ENCODE data around the gene TNFRSF1B. TPM values are rescaled to one million over a fixed set of nuclear protein-coding genes. Genes with fewer than 3 reads are reported as not detected.

Gene TNFRSF1B
- total RNA-seq, 1 donor from 2014 or later, result 9.9 TPM

DNA sequence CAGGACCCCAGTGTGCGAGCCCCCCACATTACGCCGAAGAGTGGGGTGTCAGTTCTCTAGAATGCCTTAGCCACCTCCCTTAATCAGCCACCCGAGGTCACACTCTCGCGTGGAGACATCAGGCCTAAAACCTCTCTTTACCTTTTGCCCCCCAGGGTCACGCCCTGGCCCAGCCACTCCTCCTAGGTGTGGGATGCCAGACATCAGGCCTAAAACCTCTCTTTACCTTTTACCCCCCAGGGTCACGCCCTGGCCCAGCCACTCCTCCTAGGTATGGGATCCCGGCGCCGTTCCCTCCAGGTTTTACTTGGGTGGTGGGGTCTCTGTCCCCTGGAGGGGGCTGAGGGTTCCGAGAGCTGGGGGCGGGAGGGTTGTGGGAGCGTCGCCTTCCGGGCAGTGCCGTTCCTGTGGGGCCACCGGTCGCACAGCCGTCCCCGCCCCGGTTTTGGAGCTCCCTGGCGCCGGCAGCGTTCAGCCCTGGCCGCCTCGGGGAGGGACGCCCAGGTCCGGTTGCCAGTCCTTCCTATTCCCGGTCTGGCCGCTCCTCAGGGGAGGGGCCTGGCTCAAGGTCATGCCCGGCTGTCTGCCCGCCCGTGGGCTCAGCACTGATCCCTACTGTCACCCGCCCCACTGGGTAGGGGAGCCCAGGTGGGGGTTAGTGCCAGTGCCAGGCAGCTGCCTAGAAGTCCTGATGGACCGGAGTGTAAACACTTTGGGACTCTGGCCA, 63.9 kb downstream of the TNFRSF1B start:
- Histone ChIP-seq H3K9me3 (ENCODE audit: control insufficient read depth in 3 of 3, low read length in 3 of 3) (no peaks in the 10 kb centered on the region), H3K36me3 (ENCODE audit: control insufficient read depth in 3 of 3, insufficient read depth in 3 of 3, low read length in 3 of 3) (peaks cover 0 to 6% (median 0%) of the 10 kb centered on the region in 3 donors), H3K9ac (ENCODE audit: low read depth in 1 of 3, low read length in 3 of 3) (peak overlapping the region; percentile 91 to 99 (median 97)), H3K27ac (ENCODE audit: low read depth, low read length) (peak overlapping the region; percentile 98), H3K4me1 (ENCODE audit: control insufficient read depth in 3 of 3, insufficient read depth in 3 of 3, low read length in 3 of 3) (peaks cover 16 to 21% (median 19%) of the 10 kb centered on the region in 3 donors), H3K4me3 (ENCODE audit: low read length in 3 of 3) (peak overlapping the region; percentile 85 to 93 (median 86)), H3K27me3 (ENCODE audit: control insufficient read depth in 3 of 3, insufficient read depth in 3 of 3, low read length in 3 of 3) (no peaks in the 10 kb centered on the region)

DNA sequence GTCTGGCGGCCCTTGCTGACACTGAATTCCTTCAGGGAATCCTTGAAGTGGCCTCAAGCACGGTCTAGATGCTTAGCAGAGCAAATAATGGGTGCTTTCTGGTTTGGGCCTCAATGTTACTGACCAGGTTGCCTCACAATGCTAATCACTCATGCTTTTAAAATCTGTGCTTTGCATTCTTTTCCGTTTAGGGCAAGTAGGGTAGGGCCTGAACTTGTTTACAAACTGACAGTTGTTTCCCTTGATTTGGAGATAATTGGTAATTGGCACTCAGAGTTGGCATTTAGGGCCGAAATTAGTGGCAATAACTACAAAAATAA, 64.4 kb downstream of the TNFRSF1B start:
- H3K36me3 ChIP-seq (ENCODE audit: control insufficient read depth in 3 of 3, insufficient read depth in 3 of 3, low read length in 3 of 3), result peaks cover 0 to 11% (median 0%) of the 10 kb centered on the region in 3 donors
- H3K9ac ChIP-seq (ENCODE audit: low read depth in 1 of 3, low read length in 3 of 3), result peak overlapping the region; percentile 91 to 99 (median 97)
- H3K27me3 ChIP-seq (ENCODE audit: control insufficient read depth in 3 of 3, insufficient read depth in 3 of 3, low read length in 3 of 3), result no peaks in the 10 kb centered on the region
- peak overlapping the region; percentile 98 for H3K27ac ChIP-seq (ENCODE audit: low read depth, low read length)
- peaks cover 16 to 21% (median 19%) of the 10 kb centered on the region in 3 donors for H3K4me1 ChIP-seq (ENCODE audit: control insufficient read depth in 3 of 3, insufficient read depth in 3 of 3, low read length in 3 of 3)
- H3K9me3 ChIP-seq (ENCODE audit: control insufficient read depth in 3 of 3, low read length in 3 of 3), result no peaks in the 10 kb centered on the region
- H3K4me3 ChIP-seq (ENCODE audit: low read length in 3 of 3), result peak overlapping the region; percentile 85 to 93 (median 86)

- Histone ChIP-seq H3K27ac (ENCODE audit: low read depth, low read length) (peak overlapping the region; percentile 98), H3K36me3 (ENCODE audit: control insufficient read depth in 3 of 3, insufficient read depth in 3 of 3, low read length in 3 of 3) (peaks cover 0 to 13% (median 0%) of the 10 kb centered on the region in 3 donors), H3K27me3 (ENCODE audit: control insufficient read depth in 3 of 3, insufficient read depth in 3 of 3, low read length in 3 of 3) (no peaks in the 10 kb centered on the region), H3K4me1 (ENCODE audit: control insufficient read depth in 3 of 3, insufficient read depth in 3 of 3, low read length in 3 of 3) (peaks cover 16 to 21% (median 19%) of the 10 kb centered on the region in 3 donors), H3K9me3 (ENCODE audit: control insufficient read depth in 3 of 3, low read length in 3 of 3) (no peaks in the 10 kb centered on the region), H3K4me3 (ENCODE audit: low read length in 3 of 3) (peak overlapping the region in 1 of 3 donors; percentile 2), H3K9ac (ENCODE audit: low read depth in 1 of 3, low read length in 3 of 3) (peak overlapping the region in 2 of 3 donors; percentile 12 to 99)
Measured at GRCh38 chr1:12232221-12232620, 65.4 kb downstream of the TNFRSF1B start.

- H3K36me3 ChIP-seq (ENCODE audit: control insufficient read depth in 3 of 3, insufficient read depth in 3 of 3, low read length in 3 of 3), result peaks cover 13 to 45% (median 43%) of the 10 kb centered on the region in 3 donors
- H3K4me1 ChIP-seq (ENCODE audit: control insufficient read depth in 3 of 3, insufficient read depth in 3 of 3, low read length in 3 of 3), result no peaks in the 10 kb centered on the region
- no peak overlapping the region for H3K9ac ChIP-seq (ENCODE audit: low read depth in 1 of 3, low read length in 3 of 3)
- H3K27me3 ChIP-seq (ENCODE audit: control insufficient read depth in 3 of 3, insufficient read depth in 3 of 3, low read length in 3 of 3), result no peaks in the 10 kb centered on the region
- no peaks in the 10 kb centered on the region for H3K9me3 ChIP-seq (ENCODE audit: control insufficient read depth in 3 of 3, low read length in 3 of 3)
- no peak overlapping the region for H3K27ac ChIP-seq (ENCODE audit: low read depth, low read length)
- H3K4me3 ChIP-seq (ENCODE audit: low read length in 3 of 3), result no peak overlapping the region
Measured at GRCh38 chr1:12244078-12244477, 77.3 kb downstream of the TNFRSF1B start.

DNA sequence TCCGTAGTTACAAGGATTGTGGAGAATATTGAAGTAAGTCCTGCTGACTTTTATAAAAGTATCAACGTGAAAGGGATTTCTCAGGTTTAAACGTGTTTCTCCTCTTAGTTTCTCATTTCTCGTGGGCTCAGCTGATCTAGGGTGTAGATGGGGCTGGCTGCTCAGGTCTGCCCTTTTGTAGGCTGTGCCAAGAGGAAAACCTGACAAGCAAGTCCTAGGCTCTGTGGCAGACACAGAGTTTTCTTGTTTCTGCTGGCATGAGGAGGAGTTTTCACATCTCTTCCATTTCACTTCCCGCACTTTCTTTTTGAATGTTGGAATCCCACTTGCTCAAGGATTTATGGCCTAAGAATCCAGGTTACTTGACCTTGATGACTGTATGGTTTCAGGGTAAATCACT, 77.8 kb downstream of the TNFRSF1B start:
- Histone ChIP-seq H3K36me3 (ENCODE audit: control insufficient read depth in 3 of 3, insufficient read depth in 3 of 3, low read length in 3 of 3) (peaks cover 17 to 50% (median 48%) of the 10 kb centered on the region in 3 donors), H3K27me3 (ENCODE audit: control insufficient read depth in 3 of 3, insufficient read depth in 3 of 3, low read length in 3 of 3) (no peaks in the 10 kb centered on the region), H3K27ac (ENCODE audit: low read depth, low read length) (no peak overlapping the region), H3K9me3 (ENCODE audit: control insufficient read depth in 3 of 3, low read length in 3 of 3) (no peaks in the 10 kb centered on the region), H3K9ac (ENCODE audit: low read depth in 1 of 3, low read length in 3 of 3) (no peak overlapping the region), H3K4me3 (ENCODE audit: low read length in 3 of 3) (no peak overlapping the region), H3K4me1 (ENCODE audit: control insufficient read depth in 3 of 3, insufficient read depth in 3 of 3, low read length in 3 of 3) (no peaks in the 10 kb centered on the region)

DNA sequence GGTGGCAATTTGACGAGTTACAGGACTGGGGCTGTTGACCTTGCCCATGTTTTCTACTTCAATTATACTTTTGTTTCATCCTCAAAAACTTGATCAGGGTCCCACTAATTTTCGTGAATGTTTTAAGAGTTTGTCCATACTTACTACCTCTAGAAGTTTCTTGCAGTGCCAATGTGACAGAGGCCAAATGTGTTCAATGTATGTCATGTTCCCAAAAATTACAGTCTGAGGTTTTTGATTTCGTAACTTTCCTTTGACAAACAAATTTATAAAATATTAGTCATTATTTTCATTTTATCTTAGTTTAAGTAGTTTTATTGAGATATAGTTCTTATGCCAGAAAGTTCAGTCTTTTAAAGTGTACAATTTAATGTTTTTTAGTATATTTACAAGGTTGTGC, 78.3 kb downstream of the TNFRSF1B start:
- no peak overlapping the region for H3K4me3 ChIP-seq (ENCODE audit: low read length in 3 of 3)
- H3K9ac ChIP-seq (ENCODE audit: low read depth in 1 of 3, low read length in 3 of 3), result no peak overlapping the region
- H3K36me3 ChIP-seq (ENCODE audit: control insufficient read depth in 3 of 3, insufficient read depth in 3 of 3, low read length in 3 of 3), result peaks cover 22 to 55% (median 53%) of the 10 kb centered on the region in 3 donors

DNA sequence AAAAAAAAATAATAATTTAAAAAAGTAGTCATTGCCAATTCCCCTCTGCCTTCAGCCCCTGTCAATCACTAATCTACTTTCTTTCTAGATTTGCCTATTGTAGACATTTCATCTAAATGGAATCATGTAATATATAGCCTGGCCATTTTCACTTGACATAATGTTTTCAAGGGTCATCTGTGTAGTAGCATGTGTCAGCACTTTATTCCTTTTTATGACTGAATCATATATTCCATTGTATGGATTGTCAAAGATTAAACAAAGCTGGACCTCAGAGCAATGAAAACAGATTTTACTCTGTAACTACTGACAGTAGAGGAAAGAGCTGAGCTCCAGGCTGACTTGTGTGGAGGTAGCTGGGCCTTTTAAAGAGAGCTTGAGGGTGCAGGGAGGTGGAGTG, 78.9 kb downstream of the TNFRSF1B start:
- Histone ChIP-seq H3K9me3 (ENCODE audit: control insufficient read depth in 3 of 3, low read length in 3 of 3) (no peaks in the 10 kb centered on the region), H3K36me3 (ENCODE audit: control insufficient read depth in 3 of 3, insufficient read depth in 3 of 3, low read length in 3 of 3) (peaks cover 28 to 61% (median 59%) of the 10 kb centered on the region in 3 donors), H3K27me3 (ENCODE audit: control insufficient read depth in 3 of 3, insufficient read depth in 3 of 3, low read length in 3 of 3) (no peaks in the 10 kb centered on the region), H3K4me1 (ENCODE audit: control insufficient read depth in 3 of 3, insufficient read depth in 3 of 3, low read length in 3 of 3) (peaks cover 0 to 2% (median 0%) of the 10 kb centered on the region in 3 donors), H3K4me3 (ENCODE audit: low read length in 3 of 3) (no peak overlapping the region), H3K9ac (ENCODE audit: low read depth in 1 of 3, low read length in 3 of 3) (no peak overlapping the region), H3K27ac (ENCODE audit: low read depth, low read length) (no peak overlapping the region)

More for the DNA sequence above, 78.3 kb downstream of the TNFRSF1B start:
- no peaks in the 10 kb centered on the region for H3K4me1 ChIP-seq (ENCODE audit: control insufficient read depth in 3 of 3, insufficient read depth in 3 of 3, low read length in 3 of 3)
- no peaks in the 10 kb centered on the region for H3K9me3 ChIP-seq (ENCODE audit: control insufficient read depth in 3 of 3, low read length in 3 of 3)
- no peaks in the 10 kb centered on the region for H3K27me3 ChIP-seq (ENCODE audit: control insufficient read depth in 3 of 3, insufficient read depth in 3 of 3, low read length in 3 of 3)
- H3K27ac ChIP-seq (ENCODE audit: low read depth, low read length), result no peak overlapping the region

DNA sequence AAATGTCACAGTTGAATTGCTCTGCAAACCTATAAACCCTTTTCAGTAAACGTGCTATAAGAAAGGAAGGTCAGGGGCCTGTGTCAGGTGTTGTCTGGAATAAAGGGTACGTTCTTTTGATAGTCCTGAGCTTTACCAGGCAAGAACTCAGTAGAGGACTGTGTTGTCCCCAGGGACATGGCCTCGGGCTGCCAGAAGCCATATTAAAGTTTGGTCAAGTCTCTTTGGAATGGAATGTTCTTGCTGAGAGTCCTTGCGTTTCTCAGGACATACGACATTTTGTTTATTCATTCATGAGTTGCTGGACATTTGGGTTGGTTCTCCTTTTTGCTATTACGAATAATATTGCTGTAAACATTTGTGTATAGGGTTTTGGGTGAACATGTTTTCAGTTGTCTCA, 79.8 kb downstream of the TNFRSF1B start:
- Histone ChIP-seq H3K4me1 (ENCODE audit: control insufficient read depth in 3 of 3, insufficient read depth in 3 of 3, low read length in 3 of 3) (peaks cover 0 to 10% (median 0%) of the 10 kb centered on the region in 3 donors), H3K4me3 (ENCODE audit: low read length in 3 of 3) (no peak overlapping the region), H3K9ac (ENCODE audit: low read depth in 1 of 3, low read length in 3 of 3) (no peak overlapping the region), H3K9me3 (ENCODE audit: control insufficient read depth in 3 of 3, low read length in 3 of 3) (no peaks in the 10 kb centered on the region), H3K27me3 (ENCODE audit: control insufficient read depth in 3 of 3, insufficient read depth in 3 of 3, low read length in 3 of 3) (no peaks in the 10 kb centered on the region), H3K27ac (ENCODE audit: low read depth, low read length) (no peak overlapping the region), H3K36me3 (ENCODE audit: control insufficient read depth in 3 of 3, insufficient read depth in 3 of 3, low read length in 3 of 3) (peaks cover 35 to 67% (median 60%) of the 10 kb centered on the region in 3 donors)

DNA sequence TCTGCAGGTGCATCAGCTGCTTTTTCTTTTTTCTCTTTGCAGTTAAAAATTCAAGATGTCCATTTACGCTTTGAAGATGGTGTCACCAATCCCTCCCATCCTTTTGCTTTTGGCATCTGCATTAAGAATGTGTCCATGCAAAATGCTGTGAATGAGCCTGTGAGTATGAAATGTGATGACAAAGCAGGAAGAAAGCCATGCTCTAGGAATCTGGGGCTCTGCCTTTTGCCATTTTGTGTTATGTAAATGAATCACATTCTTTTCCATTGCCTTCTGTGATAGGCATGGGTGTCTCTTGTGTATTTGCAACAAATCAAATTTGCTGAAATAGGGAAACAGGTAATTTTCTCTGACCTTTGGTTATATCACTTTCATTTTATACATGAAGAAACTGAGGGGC, 82.4 kb downstream of the TNFRSF1B start:
- Histone ChIP-seq H3K36me3 (ENCODE audit: control insufficient read depth in 3 of 3, insufficient read depth in 3 of 3, low read length in 3 of 3) (peaks cover 41 to 65% (median 58%) of the 10 kb centered on the region in 3 donors), H3K27me3 (ENCODE audit: control insufficient read depth in 3 of 3, insufficient read depth in 3 of 3, low read length in 3 of 3) (no peaks in the 10 kb centered on the region), H3K4me3 (ENCODE audit: low read length in 3 of 3) (no peak overlapping the region), H3K9ac (ENCODE audit: low read depth in 1 of 3, low read length in 3 of 3) (no peak overlapping the region), H3K9me3 (ENCODE audit: control insufficient read depth in 3 of 3, low read length in 3 of 3) (no peaks in the 10 kb centered on the region), H3K4me1 (ENCODE audit: control insufficient read depth in 3 of 3, insufficient read depth in 3 of 3, low read length in 3 of 3) (peaks cover 0 to 16% (median 0%) of the 10 kb centered on the region in 3 donors), H3K27ac (ENCODE audit: low read depth, low read length) (no peak overlapping the region)

- no peaks in the 10 kb centered on the region for H3K9me3 ChIP-seq (ENCODE audit: control insufficient read depth in 3 of 3, low read length in 3 of 3)
- peaks cover 38 to 59% (median 57%) of the 10 kb centered on the region in 3 donors for H3K36me3 ChIP-seq (ENCODE audit: control insufficient read depth in 3 of 3, insufficient read depth in 3 of 3, low read length in 3 of 3)
- no peak overlapping the region for H3K9ac ChIP-seq (ENCODE audit: low read depth in 1 of 3, low read length in 3 of 3)
- H3K4me3 ChIP-seq (ENCODE audit: low read length in 3 of 3), result no peak overlapping the region
- peaks cover 0 to 16% (median 0%) of the 10 kb centered on the region in 3 donors for H3K4me1 ChIP-seq (ENCODE audit: control insufficient read depth in 3 of 3, insufficient read depth in 3 of 3, low read length in 3 of 3)
- H3K27me3 ChIP-seq (ENCODE audit: control insufficient read depth in 3 of 3, insufficient read depth in 3 of 3, low read length in 3 of 3), result no peaks in the 10 kb centered on the region
- H3K27ac ChIP-seq (ENCODE audit: low read depth, low read length), result no peak overlapping the region
Measured at GRCh38 chr1:12249748-12250147, 83.0 kb downstream of the TNFRSF1B start.
